Fibroblast of villous mesenchyme (primary cell): Measurements from ENCODE around the gene MDN1. TPM values are rescaled to one million over a fixed set of nuclear protein-coding genes. Genes with fewer than 3 reads are reported as not detected.

Experiments
- DNase-seq: peaks from one replicate; pipeline ENCODE4 v3.0.0-alpha.2; 2010; ENCODE audit warnings: low read depth
- H3K4me3 ChIP-seq: 2 replicates; pipeline ENCODE4 v1.5.1; 2011; ENCODE audit warnings: low read depth, mild to moderate bottlenecking, low read length
- total RNA-seq: library from RNA; depleted of rRNA; stranded (reverse); fragments of >200 nt; gene quantifications from 2 replicates; pipeline ENCODE4 v1.2.3, GENCODE V29; 2012
- TF ChIP-seq, protein P1 (sequence below): IDR thresholded peaks from 2 replicates; pipeline ENCODE4 v1.5.1; 2012; ENCODE audit warnings: low read depth, mild to moderate bottlenecking, low read length; ENCODE audit not compliant: insufficient read depth

The MDN1 gene
- total RNA-seq, 1 donor, result 27.2 TPM

- no peak for DNase-seq
- TF ChIP-seq, protein P1, sequence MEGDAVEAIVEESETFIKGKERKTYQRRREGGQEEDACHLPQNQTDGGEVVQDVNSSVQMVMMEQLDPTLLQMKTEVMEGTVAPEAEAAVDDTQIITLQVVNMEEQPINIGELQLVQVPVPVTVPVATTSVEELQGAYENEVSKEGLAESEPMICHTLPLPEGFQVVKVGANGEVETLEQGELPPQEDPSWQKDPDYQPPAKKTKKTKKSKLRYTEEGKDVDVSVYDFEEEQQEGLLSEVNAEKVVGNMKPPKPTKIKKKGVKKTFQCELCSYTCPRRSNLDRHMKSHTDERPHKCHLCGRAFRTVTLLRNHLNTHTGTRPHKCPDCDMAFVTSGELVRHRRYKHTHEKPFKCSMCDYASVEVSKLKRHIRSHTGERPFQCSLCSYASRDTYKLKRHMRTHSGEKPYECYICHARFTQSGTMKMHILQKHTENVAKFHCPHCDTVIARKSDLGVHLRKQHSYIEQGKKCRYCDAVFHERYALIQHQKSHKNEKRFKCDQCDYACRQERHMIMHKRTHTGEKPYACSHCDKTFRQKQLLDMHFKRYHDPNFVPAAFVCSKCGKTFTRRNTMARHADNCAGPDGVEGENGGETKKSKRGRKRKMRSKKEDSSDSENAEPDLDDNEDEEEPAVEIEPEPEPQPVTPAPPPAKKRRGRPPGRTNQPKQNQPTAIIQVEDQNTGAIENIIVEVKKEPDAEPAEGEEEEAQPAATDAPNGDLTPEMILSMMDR, result no peak
- H3K4me3 ChIP-seq, result no peak overlapping the region
Observed at GRCh38 chr6:89727501-89727900, 92.1 kb downstream of the MDN1 start.

GRCh38 chr6:89724981-89725380 lies 94.6 kb downstream of the MDN1 start:
- TF ChIP-seq, protein P1, result no peak
- no peak overlapping the region for H3K4me3 ChIP-seq
- no peak for DNase-seq

DNA sequence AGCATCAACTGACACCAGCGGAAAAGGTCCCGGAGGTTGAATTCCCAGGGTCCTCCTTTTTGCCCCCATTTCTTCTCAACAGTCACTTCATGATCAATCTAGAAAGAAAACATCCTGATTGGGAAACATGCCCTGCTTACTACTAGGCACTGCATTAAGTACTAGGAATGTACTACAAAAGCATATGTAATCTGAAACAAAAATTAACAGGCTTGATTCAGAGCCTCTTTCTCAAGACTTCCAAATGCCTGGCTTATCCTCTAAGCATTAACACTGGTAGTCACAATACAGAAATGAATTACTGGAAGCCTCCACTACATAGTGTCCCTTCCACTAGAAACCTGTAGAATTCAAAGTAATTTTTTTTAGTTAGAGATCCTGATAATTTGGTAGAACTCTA lies 96.5 kb downstream of the MDN1 start:
- H3K4me3 ChIP-seq, result no peak overlapping the region
- peak; percentile 36 for DNase-seq
- TF ChIP-seq, protein P1, result no peak

DNA sequence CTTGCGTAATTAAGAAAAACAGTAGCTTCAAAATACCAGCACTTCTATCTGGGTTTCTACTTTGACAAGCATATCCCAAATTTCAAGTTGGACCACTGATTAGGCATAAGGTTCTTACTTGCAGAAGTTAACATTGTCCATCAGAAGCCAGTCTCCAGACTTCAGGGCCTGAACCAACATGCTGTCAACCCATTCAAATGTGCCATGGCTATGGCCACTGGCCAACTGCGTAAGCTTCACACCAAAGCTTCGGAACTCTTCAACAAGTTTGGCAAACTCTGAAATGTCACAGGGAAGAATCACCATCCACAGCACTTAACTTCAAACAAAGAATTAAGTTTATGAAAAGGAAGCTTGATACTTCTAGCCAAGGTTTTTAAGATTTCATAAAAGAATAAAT lies 103.1 kb downstream of the MDN1 start:
- DNase-seq, result no peak
- H3K4me3 ChIP-seq, result no peak overlapping the region
- TF ChIP-seq, protein P1, result no peak

DNA sequence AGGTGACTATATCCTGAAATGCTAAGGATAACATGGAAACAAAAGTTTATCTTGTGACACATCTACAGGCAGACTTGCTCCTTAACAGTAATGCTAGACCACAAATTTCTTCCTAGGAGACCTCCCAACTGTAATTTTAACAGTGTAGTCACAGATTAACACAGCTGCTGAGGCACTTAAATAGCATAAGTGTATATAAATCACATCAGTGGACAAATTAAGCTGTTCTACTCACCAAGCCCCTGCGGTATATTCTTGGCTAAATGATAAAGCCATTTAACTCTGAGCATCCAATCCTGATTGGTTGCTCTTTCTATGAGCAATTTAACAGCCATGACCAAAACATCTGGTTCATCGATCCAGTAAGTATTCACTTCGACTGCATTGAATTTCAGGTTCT lies 107.8 kb downstream of the MDN1 start:
- no peak overlapping the region for H3K4me3 ChIP-seq
- DNase-seq, result no peak
- TF ChIP-seq, protein P1, result no peak

DNA sequence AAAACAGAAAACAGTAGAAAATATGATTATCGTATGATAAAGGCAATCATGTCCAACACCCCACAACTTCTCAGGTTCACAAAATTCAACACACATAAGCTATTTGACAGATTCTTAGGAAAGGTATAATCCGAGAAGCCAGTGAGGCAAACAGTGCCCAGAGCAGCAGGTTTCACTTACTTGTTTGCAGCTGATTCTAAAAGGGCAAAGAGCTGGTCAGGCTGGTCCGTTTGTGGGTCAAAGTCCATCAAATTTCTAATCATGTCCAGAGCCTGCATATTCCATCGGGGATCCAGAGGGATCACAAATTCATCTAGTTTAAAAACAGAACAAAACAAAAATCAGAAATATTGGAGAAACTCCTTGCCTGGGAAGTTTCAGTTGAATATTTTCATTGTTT lies 111.3 kb downstream of the MDN1 start:
- H3K4me3 ChIP-seq, result no peak overlapping the region
- TF ChIP-seq, protein P1, result no peak
- DNase-seq, result no peak

DNA sequence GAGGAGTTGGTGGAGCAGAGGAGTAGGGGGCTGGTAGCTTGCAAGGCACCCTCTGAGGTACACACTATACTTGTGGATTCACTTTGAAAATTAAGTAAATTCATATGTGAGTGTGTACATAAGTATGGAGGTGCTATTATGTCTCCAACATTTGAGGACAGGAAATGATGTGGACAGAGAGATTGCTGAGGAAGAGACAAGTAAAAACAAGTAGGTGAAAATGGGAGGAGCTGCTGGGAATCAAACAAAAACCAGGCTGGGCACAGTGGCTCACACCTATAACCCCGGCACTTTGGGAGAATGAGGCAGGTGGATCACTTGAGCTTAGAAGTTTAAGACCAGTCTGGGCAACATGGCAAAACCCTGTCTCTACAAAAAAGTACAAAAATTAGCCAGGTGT lies 111.8 kb downstream of the MDN1 start:
- TF ChIP-seq, protein P1, result no peak
- DNase-seq, result no peak
- no peak overlapping the region for H3K4me3 ChIP-seq
